ENCODE results near the gene LONRF2.

DNA sequence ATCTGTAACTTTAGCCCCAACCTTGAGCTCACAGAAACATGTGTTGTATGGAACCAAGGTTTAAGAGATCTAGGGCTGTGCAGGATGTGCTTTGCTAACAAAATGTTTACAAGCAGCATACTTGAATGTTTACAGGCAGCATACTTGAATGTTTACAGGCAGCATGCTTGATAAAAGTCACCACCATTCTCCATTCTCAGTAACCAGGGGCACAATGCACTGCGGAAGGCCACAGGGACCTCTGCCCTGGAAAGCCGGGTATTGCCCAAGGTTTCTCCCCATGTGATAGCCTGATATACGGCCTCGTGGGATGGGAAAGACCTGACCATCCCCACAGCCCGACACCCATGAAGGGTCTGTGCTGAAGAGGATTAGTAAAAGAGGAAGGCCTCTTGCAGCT, 52.4 kb downstream of the LONRF2 start:
- no peak for TF ChIP-seq LEF1 (IDR thresholded peaks at IDR 0.05; ENCODE audit: borderline replicate concordance)
- TF ChIP-seq ELF4 (IDR thresholded peaks at IDR 0.05): no peak
- TF ChIP-seq SP1 (IDR thresholded peaks at IDR 0.05): no peak

Data from HEK293T (cell line).